Mucosa of gallbladder (tissue), 1 donor: ENCODE data around the gene MMRN1. TPM values are rescaled to one million over a fixed set of nuclear protein-coding genes. Genes with fewer than 3 reads are reported as not detected.
A peak's percentile ranks its signal among the peaks of the same experiment; 100 is the strongest.

Source experiments
- DNase-seq: peaks from one replicate; pipeline ENCODE4 v3.0.0-alpha.2; 2020; ENCODE audit warnings: low spot score
- total RNA-seq: library from RNA; stranded (reverse); gene quantifications from one replicate; pipeline ENCODE4 v1.2.1, GENCODE V29; 2021
- donor health status: DM: no; HTN: no; CAD: no.

MMRN1 gene
- total RNA-seq = 12.5 TPM

- no peak for DNase-seq
These were observed at the start of gene MMRN1 for GRCh38 chr4:89894649-89895550. TSS of gene MMRN1 (plus strand) at chr4:89894854. CDS start at chr4:89894972, 118 bp downstream.

GRCh38 chr4:89847571-89848325, 46.9 kb upstream of the MMRN1 start:
- DNase-seq = no peak

- DNase-seq = no peak
These were observed 39.4 kb upstream of the MMRN1 start for GRCh38 chr4:89855236-89855635.

- DNase-seq = no peak
These were observed 33.7 kb upstream of the MMRN1 start for GRCh38 chr4:89860971-89861370.

GRCh38 chr4:89863533-89863932, 31.1 kb upstream of the MMRN1 start:
- DNase-seq = no peak

DNA sequence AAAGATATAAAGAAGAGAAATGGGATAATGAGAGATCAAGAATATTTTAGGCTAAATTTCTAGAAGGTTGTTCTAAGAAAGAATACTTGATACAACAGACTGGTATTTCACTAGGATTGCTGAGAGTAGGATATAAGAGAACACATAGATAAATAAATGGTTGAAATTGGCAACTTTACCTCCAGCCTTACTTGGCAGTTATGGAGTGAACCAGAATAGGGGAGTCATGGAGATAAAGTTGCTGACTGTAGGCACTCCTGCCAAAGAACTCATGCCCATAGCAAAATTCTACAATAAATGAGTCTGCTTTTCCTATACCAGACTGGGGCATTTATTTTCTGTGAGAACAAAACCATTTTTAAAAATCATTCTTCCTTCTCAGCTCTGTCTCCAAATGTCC, 26.4 kb upstream of the MMRN1 start:
- no peak for DNase-seq

DNA sequence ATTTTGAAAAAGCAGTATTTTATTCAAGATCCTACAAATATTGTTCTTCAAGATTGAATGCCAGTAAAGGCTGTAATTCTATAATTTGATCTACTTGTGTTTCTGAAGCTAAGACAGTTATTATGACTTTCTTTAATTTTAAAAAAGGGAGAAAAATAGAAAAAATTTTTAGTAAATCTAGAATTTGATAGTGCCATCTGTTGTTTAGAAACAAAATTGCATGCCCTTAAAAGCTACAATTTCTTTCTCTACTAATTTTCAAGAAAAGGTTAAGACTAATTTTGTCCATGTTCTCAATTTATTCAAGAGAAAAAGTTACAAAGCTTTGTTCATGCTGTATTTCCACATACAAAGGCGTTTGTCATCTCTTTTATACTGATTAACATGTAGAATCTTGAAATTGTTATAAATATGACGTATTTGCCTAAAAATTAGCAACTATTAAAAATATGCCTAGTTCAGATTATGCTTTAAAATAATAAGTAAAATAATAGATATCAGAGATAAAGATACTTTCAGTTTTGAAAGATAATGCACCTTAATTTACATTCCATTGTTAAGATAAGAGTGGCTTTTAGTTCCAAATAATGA, 25.6 kb upstream of the MMRN1 start:
- no peak for DNase-seq

DNA sequence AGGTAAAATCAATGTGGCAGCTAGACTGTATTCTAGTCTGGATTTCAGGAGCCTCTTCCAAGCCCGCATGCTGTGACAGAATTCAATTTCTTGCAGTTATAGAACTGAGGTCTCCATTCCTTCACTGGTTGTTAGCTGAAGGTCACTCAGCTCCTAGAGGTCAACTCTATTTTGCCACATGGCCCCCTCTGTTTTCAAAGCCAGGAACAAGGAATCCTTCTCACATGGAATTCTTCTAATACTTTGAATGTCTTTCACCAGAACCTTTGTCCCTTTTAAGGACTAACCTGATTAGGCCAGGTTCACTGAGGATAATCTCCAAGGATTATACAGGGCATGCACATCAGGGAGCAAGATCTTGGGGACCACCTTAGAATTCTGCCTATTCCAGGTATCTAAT, 23.4 kb upstream of the MMRN1 start:
- DNase-seq = no peak

GRCh38 chr4:89876548-89876947, 18.1 kb upstream of the MMRN1 start:
- no peak for DNase-seq

GRCh38 chr4:89878611-89879010, 16.0 kb upstream of the MMRN1 start:
- no peak for DNase-seq

- no peak for DNase-seq
These were observed 15.4 kb upstream of the MMRN1 start for GRCh38 chr4:89879215-89879614.

- DNase-seq = no peak
These were observed 5.4 kb upstream of the MMRN1 start for GRCh38 chr4:89889289-89889688.

DNA sequence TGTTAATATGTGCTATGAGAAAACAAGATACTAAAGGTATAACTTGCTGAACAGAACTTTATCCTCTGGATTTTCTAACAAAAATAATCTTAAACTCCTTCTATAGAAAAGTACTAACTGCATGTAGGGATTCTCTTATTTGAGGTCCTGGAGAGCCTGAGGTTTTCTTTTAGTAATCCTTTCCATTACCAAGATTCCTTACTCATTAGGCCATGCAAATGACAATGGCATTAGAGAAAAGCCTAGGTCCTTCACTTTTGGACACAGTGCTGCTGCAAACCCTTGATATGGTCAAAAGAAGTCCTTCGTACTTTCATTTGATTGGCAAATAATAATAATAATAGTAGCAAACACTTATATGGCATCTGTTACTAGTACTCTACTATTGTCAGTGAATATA, 3.2 kb downstream of the MMRN1 start:
- DNase-seq = no peak

- peak; percentile 57 for DNase-seq
These were observed 3.7 kb downstream of the MMRN1 start for GRCh38 chr4:89898304-89898716.

- DNase-seq = no peak
These were observed 4.5 kb downstream of the MMRN1 start for GRCh38 chr4:89899152-89899551.

DNA sequence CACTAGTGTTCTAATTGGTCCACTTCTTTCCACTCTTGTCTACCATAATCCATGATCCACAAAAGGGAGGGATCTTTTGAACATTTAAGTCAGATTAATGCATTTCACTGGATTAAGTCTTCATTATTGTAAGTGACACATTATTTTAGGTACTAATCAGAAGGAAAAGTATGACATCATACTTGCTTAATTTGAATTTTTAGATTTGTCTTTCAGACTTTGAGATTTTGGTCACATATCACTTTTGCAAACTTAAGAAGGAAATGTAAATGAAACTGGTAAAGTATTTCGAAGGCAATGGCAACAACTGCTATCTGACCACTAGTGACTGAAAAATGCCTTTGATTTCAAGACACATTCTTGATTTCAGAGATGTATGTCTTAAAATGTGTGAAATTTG, 5.2 kb downstream of the MMRN1 start:
- no peak for DNase-seq

GRCh38 chr4:89901808-89902431, 7.3 kb downstream of the MMRN1 start:
- peak; percentile 53 for DNase-seq

- DNase-seq = no peak
These were observed 9.9 kb downstream of the MMRN1 start for GRCh38 chr4:89904524-89904923.

GRCh38 chr4:89906316-89906715, 11.7 kb downstream of the MMRN1 start:
- no peak for DNase-seq

DNA sequence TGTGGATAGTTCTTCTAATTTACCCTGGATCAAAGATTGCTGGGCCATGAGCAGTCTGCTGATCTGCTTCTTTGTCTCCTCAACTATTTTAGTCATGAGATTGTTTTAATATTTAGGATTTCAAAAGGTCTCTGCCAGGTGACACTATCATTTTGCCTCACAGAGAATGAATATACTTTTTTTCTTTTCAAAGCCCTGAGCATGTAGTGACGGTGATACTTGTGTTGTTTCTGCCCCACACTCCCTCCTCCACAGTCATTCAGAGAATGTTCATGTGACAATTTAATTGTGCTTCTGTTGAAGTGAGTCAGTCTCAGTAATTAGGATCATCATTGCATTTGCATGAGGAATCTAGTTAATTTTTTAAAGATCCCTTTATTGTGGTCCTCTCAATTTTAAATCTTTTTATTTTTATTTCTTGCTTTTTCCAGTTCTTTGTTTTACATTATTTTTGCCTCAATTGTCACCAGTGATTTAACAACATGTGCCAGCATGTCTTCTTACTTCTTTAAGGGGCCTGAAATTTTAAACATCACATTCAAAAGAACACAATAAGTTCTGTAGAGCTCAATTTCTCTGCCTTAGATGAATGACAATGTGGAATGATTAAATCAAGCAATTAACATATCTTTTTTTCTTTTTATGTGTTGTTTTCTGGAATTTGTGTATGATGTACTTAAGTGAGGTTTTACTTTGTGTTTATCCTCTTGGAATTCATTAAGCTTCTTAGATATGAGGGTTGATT, 12.3 kb downstream of the MMRN1 start:
- DNase-seq = no peak

DNA sequence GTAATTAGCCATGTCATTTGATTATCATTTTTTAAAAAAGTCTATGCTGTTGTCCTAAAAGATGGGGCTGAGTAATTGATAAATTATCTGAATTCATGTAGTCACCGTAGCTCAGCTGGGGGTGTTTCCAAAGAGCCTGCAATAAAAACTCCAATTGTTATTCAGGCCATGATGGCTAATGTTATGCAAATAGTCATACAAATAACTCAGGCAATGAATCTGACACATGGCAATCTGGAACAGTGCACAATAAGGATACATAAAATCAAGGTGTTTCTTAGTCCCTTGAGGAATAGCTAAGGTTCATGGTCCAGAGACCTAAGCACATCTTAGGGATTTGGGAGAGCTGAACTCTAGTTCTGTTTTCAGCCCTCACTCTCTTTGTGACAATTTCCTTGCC, 15.2 kb downstream of the MMRN1 start:
- no peak for DNase-seq
